ENCODE measurements around the gene IGFL2. TPM values are rescaled to one million over a fixed set of nuclear protein-coding genes. Genes with fewer than 3 reads are reported as not detected.

IGFL2 gene
- total RNA-seq, 2 experiments from 2014 or later = not detected

GRCh38 chr19:46125447-46125846 lies 22.6 kb upstream of the IGFL2 start:
- H3K4me1 ChIP-seq (ENCODE audit: insufficient read depth, low read length, poor library complexity, severe bottlenecking) = no peaks in the 10 kb centered on the region

GRCh38 chr19:46126086-46126580 lies 21.9 kb upstream of the IGFL2 start:
- no peaks in the 10 kb centered on the region for H3K9me2 ChIP-seq (ENCODE audit: insufficient read depth, low read length)
- no peaks in the 10 kb centered on the region for H3K4me1 ChIP-seq (ENCODE audit: insufficient read depth, low read length, poor library complexity, severe bottlenecking)
- DNase-seq (ENCODE audit: low spot score) = no peak
- intact Hi-C loops (cut with micrococcal nuclease; ENCODE audit: unreplicated experiment) = no loop called here
- no peaks in the 10 kb centered on the region for H3K36me3 ChIP-seq (ENCODE audit: insufficient read depth, low read length)
- no peak overlapping the region for H3K4me3 ChIP-seq (ENCODE audit: low read depth, low read length, poor library complexity, severe bottlenecking)
- no peak overlapping the region for H3K4me2 ChIP-seq (ENCODE audit: low read length)
- BruUV-seq (replicated peaks) = no TSS peak
- H3K27ac ChIP-seq (ENCODE audit: low read depth, low read length, poor library complexity, severe bottlenecking) = no peak overlapping the region
- no peak for TF ChIP-seq CTCF (conservative IDR thresholded peaks at IDR 0.05; ENCODE audit: low read length)
- TF ChIP-seq EZH2phosphoT487 (IDR thresholded peaks at IDR 0.05; ENCODE audit: borderline replicate concordance, low read depth, low read length) = no peak
- no peak overlapping the region for H2AFZ ChIP-seq (ENCODE audit: low read length)
- H4K20me1 ChIP-seq (ENCODE audit: insufficient read depth, low read length) = no peaks in the 10 kb centered on the region
- ChIA-PET CTCF (ENCODE audit: unreplicated experiment) (no interaction called here), POLR2A (no interaction called here)
- H3K9me3 ChIP-seq (ENCODE audit: low read length) = no peaks in the 10 kb centered on the region
- H3K79me2 ChIP-seq (ENCODE audit: insufficient read depth, low read depth, low read length) = no peaks in the 10 kb centered on the region

More at GRCh38 chr19:46125447-46125846, 22.6 kb upstream of the IGFL2 start:
- intact Hi-C loops (cut with micrococcal nuclease; ENCODE audit: unreplicated experiment) = no loop called here
- Histone ChIP-seq H3K9me3 (ENCODE audit: low read length) (no peaks in the 10 kb centered on the region), H4K20me1 (ENCODE audit: insufficient read depth, low read length) (no peaks in the 10 kb centered on the region), H3K4me3 (ENCODE audit: low read depth, low read length, poor library complexity, severe bottlenecking) (no peak overlapping the region), H2AFZ (ENCODE audit: low read length) (no peak overlapping the region), H3K4me2 (ENCODE audit: low read length) (no peak overlapping the region), H3K36me3 (ENCODE audit: insufficient read depth, low read length) (no peaks in the 10 kb centered on the region), H3K9me2 (ENCODE audit: insufficient read depth, low read length) (no peaks in the 10 kb centered on the region), H3K27ac (ENCODE audit: low read depth, low read length, poor library complexity, severe bottlenecking) (no peak overlapping the region), H3K79me2 (ENCODE audit: insufficient read depth, low read depth, low read length) (no peaks in the 10 kb centered on the region)
- DNase-seq (ENCODE audit: low spot score) = peak; percentile 3
- POLR2A ChIA-PET = interaction anchor here (0.5 kb wide), 1 partner anchor 563 kb away, joined by 4 read pairs; no protein-coding TSS in a partner anchor
- CTCF ChIA-PET (ENCODE audit: unreplicated experiment) = no interaction called here
- TF ChIP-seq CTCF (conservative IDR thresholded peaks at IDR 0.05; ENCODE audit: low read length) (no peak), EZH2phosphoT487 (IDR thresholded peaks at IDR 0.05; ENCODE audit: borderline replicate concordance, low read depth, low read length) (no peak)
- BruUV-seq (replicated peaks) = no TSS peak

GRCh38 chr19:46131485-46132143 lies 16.4 kb upstream of the IGFL2 start:
- Histone ChIP-seq H4K20me1 (ENCODE audit: insufficient read depth, low read length) (no peaks in the 10 kb centered on the region), H2AFZ (ENCODE audit: low read length) (no peak overlapping the region), H3K36me3 (ENCODE audit: insufficient read depth, low read length) (no peaks in the 10 kb centered on the region), H3K4me2 (ENCODE audit: low read length) (no peak overlapping the region), H3K9me3 (ENCODE audit: low read length) (no peaks in the 10 kb centered on the region), H3K9me2 (ENCODE audit: insufficient read depth, low read length) (no peaks in the 10 kb centered on the region), H3K79me2 (ENCODE audit: insufficient read depth, low read depth, low read length) (no peaks in the 10 kb centered on the region), H3K4me3 (ENCODE audit: low read depth, low read length, poor library complexity, severe bottlenecking) (no peak overlapping the region), H3K27ac (ENCODE audit: low read depth, low read length, poor library complexity, severe bottlenecking) (no peak overlapping the region), H3K4me1 (ENCODE audit: insufficient read depth, low read length, poor library complexity, severe bottlenecking) (no peaks in the 10 kb centered on the region)
- BruUV-seq (replicated peaks) = no TSS peak
- no peak for DNase-seq (ENCODE audit: low spot score)
- intact Hi-C loops (cut with micrococcal nuclease; ENCODE audit: unreplicated experiment) = no loop called here
- TF ChIP-seq CTCF (conservative IDR thresholded peaks at IDR 0.05; ENCODE audit: low read length) (no peak), EZH2phosphoT487 (IDR thresholded peaks at IDR 0.05; ENCODE audit: borderline replicate concordance, low read depth, low read length) (no peak)
- ChIA-PET CTCF (ENCODE audit: unreplicated experiment) (no interaction called here), POLR2A (no interaction called here)

Data from OCI-LY7 (cell line).